Heart right ventricle (tissue), 16 donors: ENCODE results near the gene RALGAPA2. TPM values are rescaled to one million over a fixed set of nuclear protein-coding genes. Genes with fewer than 3 reads are reported as not detected.

Experiments
- ATAC-seq, 8 donors: fragments of 200-7000 bp; cut with Tn5 transposase; one replicate each; pipeline ENCODE4 v1.9.1; 2020; ENCODE audit warnings: mild to moderate bottlenecking in 8 of 8, moderate library complexity in 8 of 8, moderate number of reproducible peaks in 1 of 8
- DNase-seq, 2 donors: peaks; one replicate each; pipeline ENCODE4 v3.0.0-alpha.2; 2020
- H3K27ac ChIP-seq, 10 donors: fragments of 200-600 bp; sonication (generic) in 2 of 10; one replicate each; pipeline versions ENCODE4 v1.5.0 to v1.8.0; 2020 to 2022; ENCODE audit warnings: mild to moderate bottlenecking in 3 of 10
- H3K27me3 ChIP-seq, 7 donors: fragments of 200-600 bp; one replicate each; pipeline ENCODE4 v1.8.0; 2021 to 2022; ENCODE audit warnings: mild to moderate bottlenecking in 2 of 7
- H3K36me3 ChIP-seq, 9 donors: fragments of 200-600 bp; sonication (generic) in 1 of 9; one replicate each; pipeline versions ENCODE4 v1.5.0 to v1.8.0; 2020 to 2022; ENCODE audit warnings: mild to moderate bottlenecking in 2 of 9
- H3K4me1 ChIP-seq, 9 donors: fragments of 200-600 bp; sonication (generic) in 1 of 9; one replicate each; pipeline versions ENCODE4 v1.5.0 to v1.8.0; 2020 to 2022; ENCODE audit warnings: mild to moderate bottlenecking in 4 of 9
- H3K4me3 ChIP-seq, 10 donors: fragments of 200-600 bp; sonication (generic) in 2 of 10; one replicate each; pipeline versions ENCODE4 v1.5.0 to v1.8.0; 2020 to 2022; ENCODE audit warnings: mild to moderate bottlenecking in 7 of 10, moderate library complexity in 2 of 10
- H3K9me3 ChIP-seq, 11 donors: fragments of 200-600 bp in 10 of 11; sonication (generic) in 2 of 11; one replicate each; pipeline versions ENCODE4 v1.5.0 to v1.8.0; 2013 to 2022; ENCODE audit warnings: mild to moderate bottlenecking in 2 of 11, control low read depth in 1 of 11, moderate library complexity in 1 of 11
- CTCF ChIP-seq, 9 donors: fragments of 200-600 bp; sonication (generic) in 2 of 9; IDR thresholded peaks; one replicate each; pipeline versions ENCODE4 v1.5.0 to v1.8.0; 2021 to 2022; ENCODE audit warnings: antibody characterized with exemption in 9 of 9, mild to moderate bottlenecking in 5 of 9, moderate library complexity in 1 of 9
- WGBS, 2 donors: extraction: QIAGEN DNeasy Blood & Tissue Kit; methylation state at CpG; one replicate each; pipeline ENCODE4 v1.1.7; 2013; ENCODE audit warnings: inconsistent platforms in 1 of 2; 5-methylcytosine and 5-hydroxymethylcytosine counted together
- intact Hi-C, 10 donors: fragments of 100-400 bp; cut with DNase I; formaldehyde crosslinking; loops; one replicate each; pipeline versions ENCODE4 v1.11.1 to v1.14.2; 2022
- polyA plus RNA-seq, 2 donors: library from polyadenylated mRNA; stranded (reverse); fragments of 200-250 nt; gene quantifications; one replicate each; pipeline ENCODE4 v1.2.3, GENCODE V29; 2013
- total RNA-seq, 10 donors: library from RNA; stranded (reverse); fragmentation: NEBNext Ultra II Directional in 3 of 10; extraction: Animal tissue kit (Norgen Biotek cat#: 25700) in 3 of 10; gene quantifications; one replicate each; pipeline versions ENCODE4 v1.2.1 to v1.2.4, GENCODE V29; 2021 to 2023
- donor health status: Arrhythmogenic right ventricular cardiomyopathy.
- donor health status: ischemic (EF 13 %, LVEDD 7.1; RV severe dilation, severe dysfunction).
- donor health status: healthy with polysubstance abuse.
- donor health status: DM: no; HTN: yes; CAD: no.
- donor health status: DM: no; HTN: no; CAD: no.
- donor health status: ischemic (EF 25% LVEDD 6.9; RV normal size, moderate dysfunction).
- donor health status: ischemic (EF 25% LVEDD 5.7; RV mildly dilated, moderate dysfunction).
- donor health status: healthy.
- donor health status: DM: yes; HTN: yes; CAD: no.
- donor health status: Ischemic cardiomyopathy.
- donor health status: ischemic (EF 35%, LVEDD 5.7; RV mildly dilated, moderate dysfunction).
- donor health status: nonischemic (EF 11% LVEDD 7.7; RV severe dilation, severe dysfunction).
- donor health status: DM: yes; HTN: yes; CAD: no.
- donor health status: PGD.
- donor health status: ischemic (EF 29% LVEDD 5.4; RV normal size, mild dysfunction).
- donor health status: nonischemic (EF 23%, LVEDD 6.1; RV moderate dilation, normal function).

Gene RALGAPA2
- total and polyA plus RNA-seq, 12 donors: 4.1 to 26.8 (median 18.2) TPM

- peaks cover 0 to 69% (median 7%) of the 10 kb centered on the region in 9 donors for H3K36me3 ChIP-seq
- no peaks in the 10 kb centered on the region for H3K9me3 ChIP-seq
- no peaks in the 10 kb centered on the region for H3K27me3 ChIP-seq
- peak in 6 of 8 donors; percentile 31 to 56 (median 42) for ATAC-seq
- H3K4me3 ChIP-seq: no peak overlapping the region
- H3K27ac ChIP-seq: no peak overlapping the region
- no peak for DNase-seq
- TF ChIP-seq CTCF (IDR thresholded peaks at IDR 0.05): peak in 8 of 9 donors; percentile 12 to 52 (median 46)
- 66 to 73% methylated on average over 9 of the region's 9 CpGs for WGBS, 2 donors
- intact Hi-C loops: loop anchor here in 5 of 10 donors (5.0 to 10.0 kb wide), 3 partner anchors 231 to 511 kb away; no protein-coding TSS in a partner anchor
- peaks cover 0 to 12% (median 0%) of the 10 kb centered on the region in 9 donors for H3K4me1 ChIP-seq
These were observed 118.8 kb downstream of the RALGAPA2 start for GRCh38 chr20:20593447-20594170.

- no peak for ATAC-seq
- 96 to 100% methylated on average over 1 of the region's 1 CpG for WGBS, 2 donors
- Histone ChIP-seq H3K9me3 (peaks cover 0 to 10% (median 0%) of the 10 kb centered on the region in 11 donors), H3K27me3 (no peaks in the 10 kb centered on the region), H3K4me3 (no peak overlapping the region), H3K4me1 (no peaks in the 10 kb centered on the region), H3K27ac (no peak overlapping the region), H3K36me3 (peaks cover 0 to 100% (median 39%) of the 10 kb centered on the region in 9 donors)
- no peak for TF ChIP-seq CTCF (IDR thresholded peaks at IDR 0.05)
- intact Hi-C loops: no loop called here
- no peak for DNase-seq
These were observed 127.3 kb downstream of the RALGAPA2 start for GRCh38 chr20:20585146-20585545.

- Histone ChIP-seq H3K9me3 (peaks cover 0 to 9% (median 0%) of the 10 kb centered on the region in 11 donors), H3K36me3 (peaks cover 0 to 100% (median 39%) of the 10 kb centered on the region in 9 donors), H3K4me1 (no peaks in the 10 kb centered on the region), H3K27ac (no peak overlapping the region), H3K27me3 (no peaks in the 10 kb centered on the region), H3K4me3 (no peak overlapping the region)
- WGBS, 2 donors: 94 to 98% methylated on average over 2 of the region's 2 CpGs
- no peak for TF ChIP-seq CTCF (IDR thresholded peaks at IDR 0.05)
- DNase-seq: no peak
- no peak for ATAC-seq
- intact Hi-C loops: no loop called here
These were observed 129.7 kb downstream of the RALGAPA2 start for GRCh38 chr20:20582734-20583133.

GRCh38 chr20:20580139-20580538 lies 132.3 kb downstream of the RALGAPA2 start:
- TF ChIP-seq CTCF (IDR thresholded peaks at IDR 0.05): no peak
- WGBS, 2 donors: 95 to 97% methylated on average over 1 of the region's 1 CpG
- H3K9me3 ChIP-seq: no peaks in the 10 kb centered on the region
- no peak overlapping the region for H3K4me3 ChIP-seq
- intact Hi-C loops: no loop called here
- no peaks in the 10 kb centered on the region for H3K4me1 ChIP-seq
- peaks cover 0 to 98% (median 33%) of the 10 kb centered on the region in 9 donors for H3K36me3 ChIP-seq
- ATAC-seq: no peak
- H3K27ac ChIP-seq: no peak overlapping the region
- no peak for DNase-seq
- H3K27me3 ChIP-seq: no peaks in the 10 kb centered on the region
